H1 (cell line): ENCODE measurements around the gene RAD18. TPM values are rescaled to one million over a fixed set of nuclear protein-coding genes. Genes with fewer than 3 reads are reported as not detected.

Experiments
- CBX8 ChIP-seq: fragments of 300-800, 300-1000 bp; sonication (generic); IDR thresholded peaks from 2 replicates; pipeline ENCODE4 v1.7.1; 2016; ENCODE audit warnings: low read depth, low read length, borderline replicate concordance
- CHD1 ChIP-seq: IDR thresholded peaks from 2 replicates; pipeline ENCODE4 v1.6.1; 2012; ENCODE audit warnings: low read depth, low read length, improper control_type of control experiment
- E2F6 ChIP-seq: IDR thresholded peaks from 2 replicates; pipeline ENCODE4 v1.6.1; 2012; ENCODE audit warnings: inconsistent platforms
- POLR2A ChIP-seq, 2 experiments: IDR thresholded peaks; 1 replicate in 1 of 2; 2 replicates in 1 of 2; pipeline ENCODE4 v1.6.1; 2011; ENCODE audit warnings: low read depth in 2 of 2, low read length in 2 of 2, mild to moderate bottlenecking in 2 of 2; ENCODE audit errors: control extremely low read depth in 1 of 2
- polyA plus RNA-seq, 7 experiments: library from polyadenylated mRNA; depleted of rRNA in 3 of 7; stranded (reverse) in 5 of 7; unstranded in 2 of 7; fragments of >200 nt in 5 of 7; fragments of 200-250 nt in 2 of 7; gene quantifications; 1 replicate in 5 of 7; 2 replicates in 1 of 7; 4 replicates in 1 of 7; pipeline versions ENCODE4 v1.2.1 to v1.2.3, GENCODE V29; 2011 to 2013; ENCODE audit warnings: missing spikeins in 2 of 7, mixed read lengths in 2 of 7
- total RNA-seq: library from RNA; stranded (reverse); fragmentation: NEBNext Ultra II Directional; extraction: Animal tissue kit (Norgen Biotek cat#: 25700); gene quantifications from 2 replicates; pipeline ENCODE4 v1.2.1, GENCODE V29; 2021

RAD18 gene
- total and polyA plus RNA-seq, 2 of the 8 experiments (the other 6 are each of a cell fraction or from before 2014, with no cell fraction given) = 13.0 to 23.2 TPM

DNA sequence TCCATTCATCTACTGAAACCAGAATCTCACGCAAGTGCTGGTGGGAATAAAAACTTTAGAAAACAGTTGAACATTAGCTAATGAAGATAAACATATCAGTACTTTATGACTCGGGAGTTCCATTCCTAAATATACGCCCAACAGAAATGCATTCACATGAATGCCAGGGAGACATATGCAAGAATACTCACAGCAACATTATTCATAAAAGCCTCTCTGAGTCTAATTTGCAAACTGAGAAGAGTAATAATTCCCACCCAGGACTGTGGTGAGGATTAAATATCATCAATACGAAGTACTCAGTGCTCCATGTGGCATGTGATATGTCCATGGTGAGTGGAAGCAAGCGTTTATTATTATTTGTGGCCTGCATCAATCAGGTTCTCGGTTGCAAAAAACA lies 128.3 kb downstream of the RAD18 start (continued):
- no peak for TF ChIP-seq CBX8
- TF ChIP-seq CHD1 = no peak
- no peak for TF ChIP-seq POLR2A (IDR thresholded peaks at IDR 0.05; ENCODE audit: control extremely low read depth in 1 of 2, low read depth in 2 of 2, low read length in 2 of 2)
- no peak for TF ChIP-seq E2F6
